Caco-2 (cell line): Measurements from ENCODE around the gene NIFK. TPM values are rescaled to one million over a fixed set of nuclear protein-coding genes. Genes with fewer than 3 reads are reported as not detected.

Experiments used
- BruUV-seq: library from RNA; stranded (reverse); fragments of 400-500 nt; replicated peaks from 2 replicates; lab custom pipeline; 2021; lab: Mats Ljungman, UMichigan
- CTCF ChIA-PET: fragments of 300-600 bp; sonication (Branson Sonifier 250); formaldehyde crosslinking; loops from one replicate; lab custom pipeline; 2022; ENCODE audit warnings: antibody characterized with exemption; lab: Charles Lee
- POLR2A ChIA-PET: fragments of 300-600 bp; sonication (Branson Sonifier 250); formaldehyde crosslinking; loops from one replicate; lab custom pipeline; 2022; ENCODE audit warnings: antibody characterized with exemption; lab: Charles Lee
- DNase-seq, 2 experiments: peaks; one replicate each; pipeline versions ENCODE4 v3.0.0 to v3.0.0-alpha.2; 2020 to 2022
- H3K27me3 ChIP-seq: replicated peaks from 2 replicates; pipeline ENCODE4 v1.6.0; 2011; ENCODE audit warnings: low read length; ENCODE audit not compliant: control insufficient read depth, insufficient read depth
- H3K36me3 ChIP-seq: 2 replicates; pipeline ENCODE4 v1.5.1; 2011; ENCODE audit warnings: low read length; ENCODE audit not compliant: control insufficient read depth, insufficient read depth
- H3K4me1 ChIP-seq: fragments of 250-450 bp; sonication (Bioruptor Pico); 2 replicates; pipeline ENCODE4 v1.5.1; 2020; ENCODE audit warnings: mild to moderate bottlenecking
- H3K4me3 ChIP-seq: 2 replicates; pipeline ENCODE4 v1.5.1; 2011; ENCODE audit warnings: low read depth, mild to moderate bottlenecking, control low read depth, low read length
- H3K9me3 ChIP-seq: fragments of 250-450 bp; sonication (Bioruptor Pico); 2 replicates; pipeline ENCODE4 v1.5.1; 2020; ENCODE audit warnings: mild to moderate bottlenecking, moderate library complexity
- H3K27ac Mint-ChIP-seq: one replicate; pipeline ENCODE4 v1.8.0; 2022; ENCODE audit warnings: mixed read lengths; ENCODE audit not compliant: unreplicated experiment
- H3K27me3 Mint-ChIP-seq: one replicate; pipeline ENCODE4 v1.8.0; 2022; ENCODE audit warnings: mixed read lengths; ENCODE audit not compliant: insufficient read depth, unreplicated experiment
- H3K36me3 Mint-ChIP-seq: one replicate; pipeline ENCODE4 v1.8.0; 2022; ENCODE audit warnings: mild to moderate bottlenecking, mixed read lengths; ENCODE audit not compliant: insufficient read depth, unreplicated experiment
- H3K4me1 Mint-ChIP-seq: one replicate; pipeline ENCODE4 v1.8.0; 2022; ENCODE audit warnings: low read depth, mixed read lengths; ENCODE audit not compliant: unreplicated experiment
- H3K4me3 Mint-ChIP-seq: one replicate; pipeline ENCODE4 v1.8.0; 2022; ENCODE audit warnings: mild to moderate bottlenecking, moderate library complexity, mixed read lengths; ENCODE audit not compliant: unreplicated experiment
- H3K9me3 Mint-ChIP-seq: one replicate; pipeline ENCODE4 v1.8.0; 2022; ENCODE audit warnings: mixed read lengths; ENCODE audit not compliant: unreplicated experiment
- CTCF ChIP-seq, 2 experiments: fragments of 200-600 bp in 1 of 2; IDR thresholded peaks; 1 replicate in 1 of 2; 2 replicates in 1 of 2; pipeline versions ENCODE4 v1.5.1 to v1.8.0; 2011 to 2022; ENCODE audit warnings: antibody characterized with exemption in 1 of 2, control low read depth in 1 of 2, inconsistent platforms in 1 of 2, low read depth in 1 of 2, low read length in 1 of 2, mild to moderate bottlenecking in 1 of 2, moderate library complexity in 1 of 2; ENCODE audit not compliant: insufficient read depth in 1 of 2, severe bottlenecking in 1 of 2, unreplicated experiment in 1 of 2
- intact Hi-C: fragments of 100-400 bp; cut with micrococcal nuclease; formaldehyde crosslinking; loops from one replicate; pipeline ENCODE4 v1.10.0; 2022; ENCODE audit not compliant: unreplicated experiment
- total RNA-seq: library from RNA; stranded (reverse); gene quantifications from 2 replicates; pipeline ENCODE4 v1.2.3, GENCODE V29; 2022

NIFK gene
- total RNA-seq, 1 experiment from 2014 or later, result 84.7 TPM

- POLR2A ChIA-PET, result no interaction called here
- H3K36me3 ChIP-seq, result no peaks in the 10 kb centered on the region; the same call in 1 of the 2 replicates
Observed at GRCh38 chr2:121768143-121768755, 31.6 kb upstream of the NIFK start.

GRCh38 chr2:121766624-121767023 lies 29.9 kb upstream of the NIFK start:
- Histone ChIP-seq H3K36me3 (no peaks in the 10 kb centered on the region; the same call in 1 of the 2 replicates), H3K9me3 (no peaks in the 10 kb centered on the region), H3K27me3 (no peaks in the 10 kb centered on the region), H3K4me1 (peaks cover 9% of the 10 kb centered on the region; the same call in 1 of the 2 replicates), H3K4me3 (no peak overlapping the region)
- no peak for DNase-seq
- ChIA-PET POLR2A (interaction anchor here (0.6 kb wide), 1 partner anchor 10 kb away, joined by 3 read pairs; no protein-coding TSS in a partner anchor), CTCF (interaction anchor here (0.7 kb wide), 1 partner anchor 117 kb away, joined by 4 read pairs; no protein-coding TSS in a partner anchor)
- BruUV-seq, result no TSS peak
- no peak for TF ChIP-seq CTCF (IDR thresholded peaks at IDR 0.05; ENCODE audit: insufficient read depth in 1 of 2, low read depth in 1 of 2, low read length in 1 of 2, severe bottlenecking in 1 of 2, unreplicated experiment in 1 of 2)
- H3K27ac Mint-ChIP-seq, result no peak overlapping the region
- H3K9me3 Mint-ChIP-seq, result no peaks in the 10 kb centered on the region
- H3K27me3 Mint-ChIP-seq, result no peaks in the 10 kb centered on the region
- no peak overlapping the region for H3K4me3 Mint-ChIP-seq
- H3K36me3 Mint-ChIP-seq, result peaks cover 86% of the 10 kb centered on the region
- intact Hi-C loops, result no loop called here
- peaks cover 14% of the 10 kb centered on the region for H3K4me1 Mint-ChIP-seq

More at GRCh38 chr2:121768143-121768755, 31.6 kb upstream of the NIFK start:
- Histone ChIP-seq H3K27me3 (no peaks in the 10 kb centered on the region), H3K4me3 (no peak overlapping the region), H3K9me3 (no peaks in the 10 kb centered on the region), H3K4me1 (peaks cover 16% of the 10 kb centered on the region)
- intact Hi-C loops, result no loop called here
- no peak for DNase-seq
- H3K4me3 Mint-ChIP-seq, result no peak overlapping the region
- CTCF ChIA-PET, result no interaction called here
- no peaks in the 10 kb centered on the region for H3K27me3 Mint-ChIP-seq
- H3K4me1 Mint-ChIP-seq, result peaks cover 20% of the 10 kb centered on the region
- H3K36me3 Mint-ChIP-seq, result peaks cover 76% of the 10 kb centered on the region
- no peak for TF ChIP-seq CTCF (IDR thresholded peaks at IDR 0.05; ENCODE audit: insufficient read depth in 1 of 2, low read depth in 1 of 2, low read length in 1 of 2, severe bottlenecking in 1 of 2, unreplicated experiment in 1 of 2)
- BruUV-seq, result no TSS peak
- H3K27ac Mint-ChIP-seq, result peak overlapping the region; percentile 23
- H3K9me3 Mint-ChIP-seq, result no peaks in the 10 kb centered on the region

GRCh38 chr2:121764681-121765228 lies 28.1 kb upstream of the NIFK start:
- intact Hi-C loops, result no loop called here
- no peak for TF ChIP-seq CTCF (IDR thresholded peaks at IDR 0.05; ENCODE audit: insufficient read depth in 1 of 2, low read depth in 1 of 2, low read length in 1 of 2, severe bottlenecking in 1 of 2, unreplicated experiment in 1 of 2)
- Histone ChIP-seq H3K9me3 (no peaks in the 10 kb centered on the region), H3K27me3 (no peaks in the 10 kb centered on the region), H3K36me3 (no peaks in the 10 kb centered on the region; the same call in 1 of the 2 replicates), H3K4me1 (peaks cover 9% of the 10 kb centered on the region; the same call in 1 of the 2 replicates), H3K4me3 (no peak overlapping the region)
- H3K4me1 Mint-ChIP-seq, result peaks cover 8% of the 10 kb centered on the region
- no peaks in the 10 kb centered on the region for H3K27me3 Mint-ChIP-seq
- no peaks in the 10 kb centered on the region for H3K9me3 Mint-ChIP-seq
- DNase-seq, result no peak
- H3K36me3 Mint-ChIP-seq, result peaks cover 91% of the 10 kb centered on the region
- no TSS peak for BruUV-seq
- ChIA-PET CTCF (no interaction called here), POLR2A (no interaction called here)
- H3K4me3 Mint-ChIP-seq, result no peak overlapping the region
- H3K27ac Mint-ChIP-seq, result no peak overlapping the region
